Measurements from ENCODE around the gene MATN1. TPM values are rescaled to one million over a fixed set of nuclear protein-coding genes. Genes with fewer than 3 reads are reported as not detected.
A peak's percentile ranks its signal among the peaks of the same experiment; 100 is the strongest.

MATN1 gene
- total RNA-seq, 1 experiment from 2014 or later: 0.12 TPM

DNA sequence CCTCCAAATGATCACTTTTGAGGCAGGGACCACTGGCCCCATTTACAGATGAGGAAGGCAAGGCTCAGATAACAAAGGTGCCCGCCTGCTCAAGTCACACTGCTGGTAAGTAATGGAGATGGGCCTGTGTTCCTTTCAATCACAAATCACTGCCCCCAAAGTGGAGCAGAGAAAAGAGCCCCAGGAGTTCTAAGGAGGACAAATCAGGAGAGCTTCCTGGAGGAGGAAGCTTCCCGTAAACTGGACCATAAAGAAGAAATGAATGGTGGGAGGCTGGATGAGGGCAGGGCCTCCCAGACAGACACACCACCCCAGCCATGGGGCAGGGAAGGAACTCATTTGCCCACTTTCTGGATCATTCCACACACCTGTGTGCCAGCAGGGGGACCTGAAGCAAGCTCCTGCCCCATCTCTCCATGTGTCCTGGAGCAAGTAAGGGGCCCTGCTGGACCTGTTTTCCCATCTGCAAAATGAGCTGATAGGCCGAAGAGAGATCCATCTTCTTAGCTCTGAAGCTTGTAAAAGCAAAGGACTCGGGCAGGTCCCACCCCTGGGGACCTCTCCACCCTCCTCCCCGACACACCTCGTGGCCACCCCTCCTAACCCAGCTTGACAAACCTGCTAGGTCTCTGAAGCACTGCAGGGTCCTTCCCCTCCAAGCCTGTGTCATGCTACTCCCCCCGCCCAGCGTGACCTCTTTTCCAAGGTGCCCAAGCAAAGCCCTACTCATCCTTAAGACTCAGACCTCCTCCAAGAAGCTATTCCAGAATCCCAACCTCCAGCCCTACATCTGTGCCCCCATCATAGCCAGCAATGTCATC lies 28.7 kb upstream of the MATN1 start:
- no peaks in the 10 kb centered on the region for H4K20me1 ChIP-seq (ENCODE audit: insufficient read depth)
- no peaks in the 10 kb centered on the region for H3K79me2 ChIP-seq (ENCODE audit: insufficient read depth, low read length)
- no peaks in the 10 kb centered on the region for H3K9me3 ChIP-seq (ENCODE audit: control insufficient read depth in 1 of 2, insufficient read depth in 1 of 2, low read depth in 1 of 2, low read length in 2 of 2)
- CTCF ChIA-PET: interaction anchor here (1.4 kb wide), 1 partner anchor 27 kb away, joined by 7 read pairs; no protein-coding TSS in a partner anchor
- BruUV-seq (replicated peaks): no TSS peak
- H3K4me3 ChIP-seq (replicated peaks in 1 of 2; ENCODE audit: low read depth in 1 of 2, low read length in 2 of 2): no peak overlapping the region
- no peaks in the 10 kb centered on the region for H3K27me3 ChIP-seq (ENCODE audit: insufficient read depth, low read length)
- TF ChIP-seq CTCF (IDR thresholded peaks at IDR 0.05 in 2 of 3, conservative IDR thresholded peaks at IDR 0.05 in 1 of 3; ENCODE audit: borderline replicate concordance in 1 of 3, insufficient read depth in 1 of 3, low read depth in 2 of 3, low read length in 2 of 3) (no peak), SRF (IDR thresholded peaks at IDR 0.05; ENCODE audit: low read depth) (no peak), EGR1 (IDR thresholded peaks at IDR 0.05; ENCODE audit: low read depth) (no peak), ZNF274 (IDR thresholded peaks at IDR 0.05; ENCODE audit: low read depth, low read length) (no peak), CBX3 (IDR thresholded peaks at IDR 0.05; ENCODE audit: low read depth) (no peak), YY1 (IDR thresholded peaks at IDR 0.05; ENCODE audit: extremely low read depth, insufficient replicate concordance, low read depth, low read length) (no peak), ELF1 (IDR thresholded peaks at IDR 0.05; ENCODE audit: borderline replicate concordance, low read depth) (no peak), POLR2AphosphoS5 (IDR thresholded peaks at IDR 0.05; ENCODE audit: low read depth, low read length) (no peak), EZH2 (IDR thresholded peaks at IDR 0.05) (no peak), JUND (IDR thresholded peaks at IDR 0.05) (no peak), SIN3A (IDR thresholded peaks at IDR 0.05; ENCODE audit: low read depth) (no peak), FOSL1 (IDR thresholded peaks at IDR 0.05; ENCODE audit: low read depth) (no peak)
- no peak overlapping the region for H3K27ac ChIP-seq (ENCODE audit: low read depth, low read length)
- H3K9me2 ChIP-seq (ENCODE audit: insufficient read depth): no peaks in the 10 kb centered on the region
- H3K4me2 ChIP-seq (ENCODE audit: low read length): no peak overlapping the region
- peak; percentile 51; the same call in 1 of the 2 replicates for ATAC-seq
- H3K4me1 ChIP-seq (ENCODE audit: control insufficient read depth in 1 of 2, insufficient read depth in 2 of 2, low read length in 2 of 2): peaks cover 2 to 21% of the 10 kb centered on the region in 2 experiments; a peak in 3 of 4 replicates
- H2AFZ ChIP-seq (ENCODE audit: low read depth, low read length, poor library complexity, severe bottlenecking): no peak overlapping the region
- RAD21 ChIA-PET (ENCODE audit: low non-redundant PET in 1 of 2, low total read pairs in 2 of 2, uncharacterized antibody in 2 of 2, unreplicated experiment in 2 of 2): no interaction called here
- H3K9ac ChIP-seq (ENCODE audit: low read length): no peak overlapping the region
- no peaks in the 10 kb centered on the region for H3K36me3 ChIP-seq (ENCODE audit: control insufficient read depth in 1 of 2, insufficient read depth in 2 of 2, low read length in 2 of 2)
- intact Hi-C loops (cut with micrococcal nuclease): no loop called here
- no peak for DNase-seq (ENCODE audit: low read depth, low spot score)
- POLR2A ChIA-PET: no interaction called here
